CD4-positive, alpha-beta T cell treated with Interleukin-17A for 1 hour (primary cell): ENCODE results near the gene ZMYM2.

Experiments used
- DNase-seq: peaks from one replicate; pipeline ENCODE4 v3.0.0-alpha.2; 2020

Gene ZMYM2

DNA sequence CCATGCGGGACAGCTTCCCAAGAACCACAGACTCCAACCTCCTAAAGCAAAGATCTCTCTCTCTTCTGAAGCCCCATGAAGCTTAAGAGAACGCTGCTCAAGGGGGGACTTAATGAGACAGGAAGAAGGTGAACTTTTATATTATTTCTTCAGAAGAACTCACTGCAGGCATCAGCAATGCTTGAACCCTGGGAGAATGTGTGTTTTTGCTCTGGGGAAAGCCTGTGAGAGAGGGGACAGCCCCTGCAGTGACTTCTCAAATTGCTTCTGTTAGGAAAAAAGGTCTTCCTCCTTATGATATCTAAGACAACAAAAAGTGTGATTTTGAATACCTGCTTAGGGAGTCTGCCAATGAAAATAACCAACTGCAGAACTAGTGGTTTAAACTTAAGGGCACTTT, 179.3 kb downstream of the ZMYM2 start:
- no peak for DNase-seq

GRCh38 chr13:20140487-20140886, 182.0 kb downstream of the ZMYM2 start:
- DNase-seq: no peak
